ENCODE results near the gene PRKCE.

GRCh38 chr2:45867349-45867748 lies 215.9 kb downstream of the PRKCE start:
- TF ChIP-seq POLR2AphosphoS5 (IDR thresholded peaks at IDR 0.05; ENCODE audit: borderline replicate concordance, low read depth, low read length) (no peak), EZH2 (IDR thresholded peaks at IDR 0.05) (no peak)
